AG09319 (cell line): ENCODE results near the gene SMG7.

ENCODE experiments used
- DNase-seq: peaks from one replicate; pipeline ENCODE4 v3.0.0-alpha.2; 2010; ENCODE audit warnings: low read depth; ENCODE audit errors: extremely low read depth
- TF ChIP-seq, protein P1 (sequence below): IDR thresholded peaks from 2 replicates; pipeline ENCODE4 v1.5.1; 2011; ENCODE audit warnings: low read depth, mild to moderate bottlenecking, inconsistent platforms, low read length, moderate library complexity

Gene SMG7

DNA sequence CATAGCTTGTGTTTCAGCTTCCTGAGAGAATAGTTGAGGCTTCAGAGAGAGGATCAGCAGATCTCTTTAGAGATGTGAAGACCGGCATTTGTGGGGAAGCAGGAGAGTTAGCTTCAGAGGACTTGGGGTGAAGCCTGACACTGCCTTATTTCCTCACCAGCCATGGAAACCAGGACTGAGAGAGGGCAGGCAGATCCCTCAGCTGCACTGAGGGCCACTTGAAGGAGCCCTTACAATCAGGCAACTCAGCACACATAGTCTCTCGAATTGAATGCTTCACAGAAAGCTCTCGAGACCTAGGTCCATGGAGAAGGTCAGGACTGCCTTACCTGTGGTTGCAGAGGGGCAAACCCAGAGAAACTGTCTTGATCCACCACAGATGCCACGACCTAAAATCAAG, 98.2 kb downstream of the SMG7 start:
- TF ChIP-seq, protein P1, sequence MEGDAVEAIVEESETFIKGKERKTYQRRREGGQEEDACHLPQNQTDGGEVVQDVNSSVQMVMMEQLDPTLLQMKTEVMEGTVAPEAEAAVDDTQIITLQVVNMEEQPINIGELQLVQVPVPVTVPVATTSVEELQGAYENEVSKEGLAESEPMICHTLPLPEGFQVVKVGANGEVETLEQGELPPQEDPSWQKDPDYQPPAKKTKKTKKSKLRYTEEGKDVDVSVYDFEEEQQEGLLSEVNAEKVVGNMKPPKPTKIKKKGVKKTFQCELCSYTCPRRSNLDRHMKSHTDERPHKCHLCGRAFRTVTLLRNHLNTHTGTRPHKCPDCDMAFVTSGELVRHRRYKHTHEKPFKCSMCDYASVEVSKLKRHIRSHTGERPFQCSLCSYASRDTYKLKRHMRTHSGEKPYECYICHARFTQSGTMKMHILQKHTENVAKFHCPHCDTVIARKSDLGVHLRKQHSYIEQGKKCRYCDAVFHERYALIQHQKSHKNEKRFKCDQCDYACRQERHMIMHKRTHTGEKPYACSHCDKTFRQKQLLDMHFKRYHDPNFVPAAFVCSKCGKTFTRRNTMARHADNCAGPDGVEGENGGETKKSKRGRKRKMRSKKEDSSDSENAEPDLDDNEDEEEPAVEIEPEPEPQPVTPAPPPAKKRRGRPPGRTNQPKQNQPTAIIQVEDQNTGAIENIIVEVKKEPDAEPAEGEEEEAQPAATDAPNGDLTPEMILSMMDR: no peak
- DNase-seq: no peak

DNA sequence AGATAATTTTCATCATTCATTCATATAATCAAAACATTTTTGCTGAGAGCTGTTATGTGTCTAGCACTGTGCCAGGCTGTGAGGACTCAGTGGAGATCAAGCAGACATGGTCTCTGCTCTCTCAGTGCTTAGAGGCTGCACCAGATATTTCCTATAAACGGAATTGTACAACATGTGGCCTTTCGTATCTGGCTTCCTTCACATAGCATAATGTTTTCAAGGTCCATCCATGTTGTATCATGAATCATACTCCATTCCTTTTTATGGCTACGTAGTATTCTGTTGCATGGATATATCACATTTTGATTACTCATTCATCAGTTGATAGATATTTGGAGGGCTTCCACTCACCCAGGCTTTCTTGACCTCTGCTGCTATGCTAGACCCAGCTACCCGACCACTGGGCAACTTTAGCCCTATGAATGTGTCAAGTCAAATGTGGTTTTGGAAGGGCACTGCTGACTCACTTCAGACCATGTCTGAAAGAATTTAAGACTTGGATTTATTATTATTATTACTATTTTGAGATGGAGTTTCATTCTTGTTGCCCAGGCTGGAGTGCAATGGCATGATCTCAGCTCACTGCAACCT, 99.5 kb downstream of the SMG7 start:
- no peak for DNase-seq
- TF ChIP-seq, protein P1: no peak

DNA sequence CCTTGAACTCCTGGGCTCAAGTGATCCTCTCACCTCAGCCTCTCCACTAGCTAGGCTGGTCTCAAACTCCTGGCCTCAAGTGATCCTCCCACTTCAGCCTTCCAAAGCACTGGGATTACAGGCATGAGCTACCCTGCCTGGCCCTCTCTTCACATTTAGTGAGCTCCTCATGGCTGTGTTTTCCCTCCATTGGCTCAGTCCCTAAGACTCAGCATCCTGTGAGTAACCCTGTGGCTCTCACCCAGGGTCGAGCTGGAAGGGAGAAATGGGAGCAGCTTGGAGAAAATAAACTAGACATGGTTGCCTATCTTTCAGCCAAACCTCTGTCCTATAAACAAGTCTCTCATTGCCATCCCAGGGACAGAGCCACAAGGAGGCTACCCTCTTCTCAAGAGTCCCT, 100.4 kb downstream of the SMG7 start:
- DNase-seq: no peak

DNA sequence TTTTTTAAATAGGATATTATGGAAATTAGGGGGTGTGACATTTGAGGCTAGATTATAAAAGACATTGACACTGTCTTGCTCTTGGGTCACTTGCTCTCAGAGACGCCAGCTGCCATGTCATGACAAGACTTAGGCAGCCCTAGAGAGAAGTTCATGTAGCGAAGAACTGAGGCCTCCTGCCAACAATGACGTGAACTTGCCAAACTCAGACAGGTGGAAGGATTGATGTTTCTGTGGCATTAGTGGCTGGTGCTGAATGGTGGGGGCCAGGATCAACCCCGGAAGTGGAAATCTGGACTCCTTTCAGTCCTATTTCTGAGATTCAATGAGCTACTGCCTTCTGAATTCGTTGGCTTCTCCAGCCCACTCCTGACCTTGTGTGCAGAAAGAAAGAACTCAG, 103.3 kb downstream of the SMG7 start:
- DNase-seq: no peak
- TF ChIP-seq, protein P1: no peak

More for the DNA sequence above, 100.4 kb downstream of the SMG7 start:
- TF ChIP-seq, protein P1: no peak

DNA sequence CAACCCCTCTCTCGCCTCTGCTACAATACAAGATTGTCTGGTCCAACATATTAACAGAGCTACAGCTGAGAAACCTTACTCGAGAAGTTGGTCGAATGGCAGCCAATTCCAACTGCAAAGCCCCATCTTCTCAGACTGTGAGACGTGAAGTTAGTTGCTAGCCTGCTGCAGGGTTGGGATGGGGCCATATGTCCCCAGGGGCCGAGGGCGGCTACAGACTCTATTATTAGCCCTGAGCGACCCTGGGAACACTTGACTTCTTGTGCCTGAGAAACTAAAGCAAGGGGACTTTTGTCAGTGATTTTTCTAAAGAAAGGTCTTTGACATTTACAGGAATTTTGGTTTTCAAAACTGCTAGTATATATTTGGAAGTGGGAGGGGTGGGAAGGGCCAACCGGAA, 104.2 kb downstream of the SMG7 start:
- DNase-seq: no peak

DNA sequence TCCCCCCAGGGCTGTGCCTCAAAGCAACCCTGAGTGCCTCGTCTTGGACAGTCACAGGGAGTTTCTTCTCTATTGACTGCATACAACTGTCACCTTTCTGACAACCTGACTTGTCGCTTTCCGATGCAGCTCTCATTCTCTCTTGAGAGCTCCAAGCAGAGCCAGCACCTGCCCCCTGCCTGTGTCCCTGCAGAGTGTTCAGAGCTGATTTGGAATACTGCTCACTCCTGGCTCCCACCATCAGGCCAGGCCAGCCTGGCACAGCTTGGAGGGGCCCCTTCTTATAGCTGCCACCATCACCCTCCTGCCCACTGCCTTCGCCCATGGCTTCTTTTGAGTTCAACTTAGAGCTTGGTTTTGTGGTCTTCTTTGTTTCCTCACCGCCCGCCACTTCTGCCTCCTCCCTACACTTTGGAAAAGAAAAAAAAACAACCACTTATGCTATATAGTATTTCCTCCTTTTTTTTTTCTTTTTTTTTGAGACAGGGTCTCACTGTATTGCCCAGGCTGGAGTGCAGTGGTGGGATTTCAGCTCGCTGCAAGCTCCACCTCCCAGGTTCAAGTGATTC, 105.7 kb downstream of the SMG7 start:
- TF ChIP-seq, protein P1: no peak
- DNase-seq: no peak

More for the DNA sequence above, 104.2 kb downstream of the SMG7 start:
- TF ChIP-seq, protein P1: no peak

DNA sequence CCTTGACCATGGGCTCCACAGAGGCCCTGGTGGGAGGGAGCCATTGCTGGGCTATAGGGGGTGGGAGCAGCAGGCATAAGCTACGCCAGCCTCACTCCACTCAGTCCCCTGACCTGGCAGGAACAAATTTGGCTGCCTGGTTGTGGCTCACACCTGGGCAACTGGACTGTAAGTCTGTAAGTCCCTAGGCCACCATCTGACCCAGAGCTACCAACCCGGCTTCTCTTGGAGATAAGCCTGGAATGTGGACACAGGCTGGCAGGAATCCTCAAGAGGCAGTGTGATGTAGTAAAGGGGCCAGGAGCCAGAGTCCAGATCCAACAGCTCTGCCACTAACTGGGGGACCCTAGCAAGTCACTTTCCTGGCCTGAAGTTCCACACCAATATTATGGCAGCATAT, 106.6 kb downstream of the SMG7 start:
- DNase-seq: no peak
- TF ChIP-seq, protein P1: no peak
